Measurements from ENCODE around the gene SLC2A14.
"Not testable (repeated sequence)": the region's sequence is repeated elsewhere in the genome, so short reads cannot be mapped to it uniquely, and the experiment has no call there.

The SLC2A14 gene

DNA sequence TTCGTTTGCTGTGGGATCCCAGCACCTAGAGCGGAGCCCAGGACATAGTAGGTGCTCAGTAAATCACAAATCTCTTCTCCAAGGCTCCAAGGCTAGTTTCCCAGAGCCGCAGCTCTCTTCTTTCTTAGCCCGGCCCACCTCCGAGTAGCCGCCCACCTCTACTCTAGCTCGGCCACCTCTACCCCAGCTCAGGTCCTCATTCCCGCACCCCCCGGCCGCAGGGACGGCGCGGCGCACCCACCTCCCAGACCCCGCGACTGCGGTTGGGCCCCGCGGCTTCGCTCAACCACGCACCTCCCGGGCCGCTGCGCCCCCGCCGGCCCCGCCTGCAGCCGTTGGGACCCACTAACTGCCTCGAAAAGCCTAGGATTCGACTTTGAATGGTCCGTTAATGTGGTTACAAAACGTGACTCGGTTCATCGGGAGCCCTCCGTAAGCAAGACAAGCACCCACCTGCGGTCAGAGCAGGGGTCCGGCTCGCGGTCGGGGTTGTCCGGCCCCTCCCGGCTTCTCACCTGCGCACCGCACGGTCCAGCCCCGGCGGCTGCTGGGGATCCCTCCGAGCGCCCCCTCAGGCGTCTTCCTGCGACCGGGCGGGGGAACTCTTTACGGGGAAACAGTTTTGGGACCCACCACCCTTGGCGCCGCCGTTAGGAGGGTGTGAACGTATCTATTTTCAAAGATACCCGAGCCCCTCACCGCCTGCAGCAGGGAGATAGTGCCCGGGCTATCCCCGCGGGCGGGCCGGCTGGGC, at the start of gene SLC2A14:
Gene SLC2A14 (minus strand): TSS at position 350 of the 754 bp plus-strand sequence. CDS start 3,035 bp downstream, outside the sequence.
- no peak for DNase-seq

DNA sequence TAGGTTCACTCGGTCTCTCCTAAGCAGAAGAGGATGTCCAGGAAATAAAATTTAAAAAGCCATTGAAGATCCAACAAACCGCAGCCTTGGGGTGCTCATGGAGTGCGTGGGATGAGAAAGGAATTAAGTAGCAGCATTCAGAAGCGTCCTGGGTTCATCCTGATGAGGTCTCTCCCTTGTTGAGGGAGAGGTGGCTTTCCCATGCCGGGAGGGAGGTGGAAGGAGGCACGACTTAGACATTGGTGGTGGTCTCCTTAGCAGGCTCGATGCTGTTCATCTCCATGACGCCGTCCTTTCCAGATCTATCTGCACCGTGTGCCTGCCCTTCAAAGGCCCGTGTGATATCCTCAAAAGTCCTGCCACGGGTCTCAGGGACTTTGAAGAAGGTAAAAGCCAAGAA, 48.5 kb upstream of the SLC2A14 start:
- not testable (repeated sequence) for DNase-seq

DNA sequence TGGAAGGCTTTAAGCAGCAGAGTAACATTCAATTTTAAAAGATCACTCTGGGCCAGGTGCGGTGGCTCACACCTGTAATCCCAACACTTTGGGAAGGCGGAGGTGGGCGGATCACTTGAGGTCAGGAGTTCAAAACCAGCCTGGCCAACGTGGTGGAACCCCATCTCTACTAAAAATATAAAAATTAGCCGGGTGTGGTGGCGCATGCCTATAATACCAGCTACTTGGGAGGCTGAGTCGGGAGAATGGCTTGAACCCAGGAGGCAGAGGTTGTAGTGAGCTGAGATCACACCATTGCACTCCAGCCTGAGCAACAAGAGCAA, 45.5 kb upstream of the SLC2A14 start:
- not testable (repeated sequence) for DNase-seq

DNA sequence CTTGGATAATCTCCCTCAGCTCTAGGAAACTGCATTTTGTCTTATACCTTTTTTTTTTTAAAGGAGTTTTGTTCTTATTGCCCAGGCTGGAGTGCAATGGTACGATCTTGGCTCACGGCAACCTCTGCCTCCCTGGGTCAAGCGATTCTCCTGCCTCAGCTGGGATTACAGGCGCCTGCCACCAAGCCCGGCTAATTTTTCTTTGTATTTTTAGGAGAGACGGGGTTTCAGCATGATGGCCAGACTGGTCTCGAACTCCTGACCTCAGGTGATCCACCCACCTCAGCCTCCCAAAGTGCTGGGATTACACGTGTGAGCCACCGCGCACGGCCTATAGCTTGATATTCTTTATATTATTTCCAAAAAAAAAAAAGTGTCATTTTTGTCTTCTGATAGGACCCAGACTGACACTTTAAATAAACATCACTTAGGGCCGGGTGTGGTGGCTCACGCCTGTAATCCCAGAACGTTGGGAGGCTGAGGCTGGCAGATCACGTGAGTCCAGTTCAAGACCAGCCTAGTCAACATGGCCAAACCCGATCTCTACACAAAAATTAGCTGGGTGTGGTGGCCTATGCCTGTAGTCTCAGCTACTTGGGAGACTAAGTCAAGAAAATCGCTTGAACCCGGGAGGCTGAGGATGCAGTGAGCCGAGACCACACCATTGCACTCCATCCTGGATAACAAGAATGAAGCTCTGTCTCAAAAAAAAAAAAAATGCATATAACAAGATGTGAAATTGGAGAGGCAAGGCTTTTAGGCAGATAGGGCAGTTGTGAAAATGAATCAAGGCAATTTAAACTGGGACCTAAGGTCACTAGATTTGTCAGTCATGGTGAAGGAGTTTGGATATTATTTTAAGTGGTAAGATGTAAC, 44.9 kb upstream of the SLC2A14 start:
- DNase-seq: no peak

DNA sequence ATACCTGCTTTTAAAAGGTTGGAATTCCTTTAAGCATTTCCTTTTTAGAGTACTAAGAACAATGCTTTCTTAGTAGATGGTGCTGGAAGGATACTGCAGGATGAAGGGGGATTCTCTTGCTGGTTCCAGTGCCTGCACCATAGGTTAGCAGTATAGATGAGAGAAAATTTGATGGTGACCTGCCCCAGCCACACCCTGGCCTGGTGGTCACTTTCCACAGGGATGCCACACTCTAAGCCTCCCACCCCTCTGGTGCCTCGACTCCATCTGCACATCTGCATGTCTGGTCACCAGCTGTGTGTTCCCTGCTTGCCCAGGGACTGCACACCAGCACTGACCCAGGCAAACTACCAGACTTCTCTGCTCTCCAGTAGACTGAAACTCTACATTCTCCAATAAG, 44.2 kb upstream of the SLC2A14 start:
- DNase-seq: no peak

DNA sequence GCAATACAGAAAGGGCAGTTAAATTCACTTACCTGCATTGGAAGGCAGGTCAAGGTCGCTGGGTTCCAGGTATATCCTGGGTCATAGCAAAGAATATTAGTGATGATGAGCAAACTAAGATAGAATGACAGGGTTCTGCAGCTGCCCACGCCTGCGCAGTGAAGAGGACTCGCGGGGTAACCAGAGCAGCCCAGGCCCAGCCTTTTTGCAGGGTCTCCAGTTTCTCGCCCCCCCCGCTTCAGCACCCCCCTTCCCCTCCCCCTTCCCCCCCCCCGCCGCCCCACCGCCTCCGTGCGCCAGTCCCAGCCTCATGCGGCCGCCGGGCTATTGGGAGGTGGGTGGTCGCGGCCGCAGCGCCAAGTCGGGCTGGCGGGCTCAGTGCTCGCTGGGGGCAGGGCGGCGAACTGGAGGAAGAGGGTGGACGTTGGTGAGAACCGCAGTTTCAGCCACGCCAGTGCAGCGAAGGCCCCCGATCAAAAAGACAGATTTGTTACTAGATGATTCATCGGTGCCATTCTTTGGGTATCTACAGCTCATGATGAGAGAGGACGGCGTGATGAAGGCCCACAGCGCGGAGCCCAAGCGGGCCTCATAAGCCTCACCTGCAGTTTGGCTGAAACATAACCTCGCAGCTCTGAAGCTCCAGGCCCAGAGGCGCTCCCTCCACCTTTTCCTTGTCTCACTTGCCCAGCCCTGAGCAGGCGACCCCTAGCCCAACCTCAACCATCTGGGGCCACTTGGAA, 43.1 kb upstream of the SLC2A14 start:
- DNase-seq: no peak

DNA sequence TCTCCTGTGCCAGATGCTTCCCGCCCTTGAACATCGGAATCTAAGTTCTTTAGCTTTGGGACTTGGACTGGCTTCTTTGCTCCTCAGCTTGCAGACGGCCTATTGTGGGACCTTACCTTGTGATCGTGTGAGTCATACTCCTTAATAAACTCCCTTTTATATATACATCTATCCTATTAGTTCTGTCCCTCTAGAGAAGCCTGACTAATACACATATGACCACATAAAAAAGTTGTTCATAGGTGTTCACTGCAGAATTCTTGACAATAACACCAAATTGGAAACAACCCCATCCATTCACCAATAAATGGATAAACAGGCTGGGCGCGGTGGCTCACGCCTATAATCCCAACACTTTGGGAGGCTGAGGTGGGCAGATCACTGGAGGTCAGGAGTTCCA, 37.4 kb upstream of the SLC2A14 start:
- DNase-seq: not testable (repeated sequence)

DNA sequence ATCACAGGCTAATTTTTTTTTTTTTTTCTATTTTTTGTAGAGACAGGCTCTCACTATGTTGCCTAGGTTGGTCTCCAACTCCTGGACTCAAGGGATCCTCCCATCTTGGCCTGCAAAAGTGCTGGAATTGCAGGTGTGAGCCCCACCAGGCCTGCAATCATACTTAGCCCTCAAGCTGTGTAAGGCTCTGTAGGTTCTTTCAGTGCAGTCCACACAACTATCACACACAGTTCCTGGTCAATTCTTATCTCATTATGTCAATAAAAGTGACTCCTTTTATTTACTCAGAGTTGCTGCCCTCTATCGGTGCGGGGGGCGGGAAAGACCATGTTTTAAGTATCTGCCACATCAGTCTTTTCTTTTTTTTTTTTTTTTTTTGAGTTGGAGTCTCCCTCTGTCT, 34.3 kb upstream of the SLC2A14 start:
- peak; percentile 40 for DNase-seq

DNA sequence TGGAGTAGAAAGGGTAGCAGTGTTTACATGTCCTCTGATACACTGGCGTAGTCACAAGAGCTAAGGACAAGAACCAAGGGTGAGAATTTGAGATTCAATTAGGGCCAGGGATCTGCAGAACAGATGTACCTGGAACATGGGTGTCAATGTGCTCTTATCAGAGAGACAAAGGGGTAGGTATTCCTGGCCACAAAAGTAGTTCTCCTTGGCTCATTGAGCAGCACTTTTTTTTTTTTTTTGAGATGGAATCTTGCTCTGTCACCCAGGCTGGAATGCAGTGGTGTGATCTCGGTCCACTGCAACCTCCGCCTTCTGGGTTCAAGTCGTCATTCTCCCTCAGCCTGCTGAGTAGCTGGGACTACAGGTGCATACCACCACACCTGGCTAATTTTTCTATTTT, 33.6 kb upstream of the SLC2A14 start:
- not testable (repeated sequence) for DNase-seq

DNA sequence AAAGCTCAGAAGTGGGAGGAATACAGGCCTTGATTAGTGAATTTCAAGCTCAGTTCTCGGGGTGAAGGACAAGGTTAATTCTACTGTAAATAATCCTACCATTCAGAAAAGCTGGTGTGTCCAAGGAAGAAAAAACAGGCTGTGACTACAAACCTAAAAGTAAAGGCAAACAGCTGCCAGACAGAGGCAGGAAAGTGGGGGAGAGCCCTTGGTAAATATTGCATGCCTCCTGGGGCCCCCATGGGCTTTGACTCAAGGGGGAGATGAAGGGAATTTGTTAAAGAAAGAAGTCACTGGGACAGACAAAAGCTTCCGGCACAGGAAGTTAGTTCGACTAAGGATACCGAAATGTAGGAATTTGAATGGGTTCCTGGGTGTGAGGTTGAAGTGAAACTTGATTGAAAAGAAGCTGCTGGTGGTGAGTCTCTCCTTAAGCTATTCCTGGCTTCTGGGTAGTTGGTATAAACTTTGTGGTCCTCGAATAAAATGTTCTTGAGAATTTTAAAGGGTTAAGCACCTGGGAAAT, 32.9 kb upstream of the SLC2A14 start:
- DNase-seq: peak; percentile 27

DNA sequence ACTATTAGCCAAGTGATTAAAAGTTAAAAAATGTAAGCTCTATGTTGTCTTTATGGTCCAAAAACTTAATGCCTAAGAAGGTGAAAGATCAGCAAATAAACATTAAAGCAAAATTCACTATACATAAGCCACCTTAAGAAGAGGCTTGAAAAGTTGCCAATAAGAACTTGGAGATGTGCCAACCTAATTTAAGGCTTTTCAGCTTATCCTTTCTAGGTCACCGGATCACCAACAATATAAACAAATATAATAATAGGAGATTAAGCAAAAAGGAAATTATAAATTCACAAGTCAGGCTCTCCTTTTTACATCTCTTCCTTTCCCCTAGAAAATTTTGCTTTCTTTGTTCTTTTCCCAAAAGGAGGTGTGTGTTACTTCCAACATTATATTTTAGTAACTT, 32.4 kb upstream of the SLC2A14 start:
- peak; percentile 82 for DNase-seq

DNA sequence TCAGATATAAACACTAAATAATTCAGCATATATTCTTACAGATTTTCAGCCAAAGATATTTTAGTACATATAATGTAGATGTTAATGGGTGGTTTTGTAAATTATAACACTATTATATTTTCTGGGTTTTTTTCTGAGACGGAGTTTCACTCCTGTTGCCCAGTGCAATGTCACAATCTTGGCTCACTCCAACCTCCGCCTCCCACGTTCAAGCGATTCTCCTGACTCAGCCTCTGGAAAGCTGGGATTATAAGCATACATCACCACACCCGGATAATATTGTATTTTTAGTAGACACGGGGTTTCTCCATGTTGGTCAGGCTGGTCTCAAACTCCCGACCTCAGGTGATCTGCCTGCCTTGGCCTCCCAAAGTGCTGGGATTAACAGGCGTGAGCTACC, 29.7 kb upstream of the SLC2A14 start:
- not testable (repeated sequence) for DNase-seq

DNA sequence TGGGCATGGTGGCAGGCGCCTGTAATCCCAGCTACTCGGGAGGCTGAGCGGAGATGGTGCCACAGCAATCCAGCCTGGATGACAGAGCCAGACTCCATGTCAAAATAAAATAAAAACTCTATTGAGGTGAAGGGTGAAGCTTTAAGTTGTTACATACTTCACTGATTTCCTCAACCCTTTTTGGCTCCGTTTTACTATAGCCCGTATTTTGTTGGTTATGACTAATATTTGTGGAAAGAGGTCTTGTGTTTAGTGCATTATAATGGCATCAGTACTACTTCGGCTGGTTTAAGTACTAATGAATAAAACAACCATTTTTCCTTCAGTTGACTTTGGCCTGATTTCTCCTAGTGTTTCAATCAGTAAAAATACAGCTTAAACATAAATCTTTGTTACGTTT, 27.0 kb upstream of the SLC2A14 start:
- DNase-seq: no peak

DNA sequence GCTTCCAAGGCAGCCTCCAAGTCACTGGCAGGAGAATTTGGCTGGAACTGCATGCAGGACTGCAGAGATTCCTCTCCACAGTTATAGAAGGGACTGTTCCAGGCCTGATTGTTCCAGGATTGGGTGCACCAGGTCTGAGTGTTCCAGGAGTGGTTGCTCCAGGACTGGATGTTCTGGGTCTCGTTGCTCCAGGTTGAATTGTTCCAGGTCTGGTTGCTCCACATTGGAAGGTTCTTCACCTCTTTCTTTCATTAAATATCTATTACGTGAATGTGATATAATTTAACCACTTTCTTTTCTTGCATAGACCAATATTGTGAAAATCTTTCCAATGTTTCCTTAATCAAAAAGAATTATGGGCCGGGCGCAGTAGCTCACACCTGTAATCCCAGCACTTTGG, 24.0 kb upstream of the SLC2A14 start:
- DNase-seq: not testable (repeated sequence)

DNA sequence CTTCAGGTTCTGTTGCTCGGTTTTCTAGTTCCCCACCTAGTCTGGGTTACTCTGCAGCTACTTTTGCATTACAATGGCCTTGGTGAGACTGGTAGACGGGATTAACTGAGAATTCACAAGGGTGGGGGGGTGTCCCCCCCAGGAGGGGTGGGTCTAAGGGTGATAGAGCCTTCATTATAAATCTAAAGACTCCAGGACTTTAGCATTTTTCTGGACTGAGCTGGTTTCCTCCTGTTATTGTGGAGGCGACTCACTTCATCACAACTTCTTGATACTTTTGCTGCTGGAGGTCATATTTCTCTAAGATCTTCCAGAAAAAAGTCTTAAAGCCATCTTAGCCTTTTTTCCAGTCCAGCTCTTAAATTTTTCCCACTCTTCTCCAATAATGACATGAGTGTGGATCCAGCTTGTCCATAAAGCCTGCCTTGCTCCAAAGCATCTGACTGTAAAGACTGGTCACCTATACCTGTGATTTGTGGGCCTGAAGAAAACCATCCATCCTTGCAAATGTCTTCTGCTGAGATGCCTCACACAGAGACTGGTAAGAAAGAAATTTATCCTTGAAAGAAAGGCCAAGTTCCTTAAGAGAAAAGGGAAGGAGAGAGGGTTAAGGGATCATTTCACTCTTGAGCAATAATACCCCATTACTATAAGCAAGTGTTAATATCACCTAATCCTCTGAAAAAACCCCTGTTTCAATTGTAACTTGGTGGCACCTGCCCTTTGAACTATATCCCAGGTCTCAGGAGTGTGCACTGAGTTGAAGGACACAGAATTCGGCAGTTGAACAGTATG, 19.7 kb upstream of the SLC2A14 start:
- no peak for DNase-seq

DNA sequence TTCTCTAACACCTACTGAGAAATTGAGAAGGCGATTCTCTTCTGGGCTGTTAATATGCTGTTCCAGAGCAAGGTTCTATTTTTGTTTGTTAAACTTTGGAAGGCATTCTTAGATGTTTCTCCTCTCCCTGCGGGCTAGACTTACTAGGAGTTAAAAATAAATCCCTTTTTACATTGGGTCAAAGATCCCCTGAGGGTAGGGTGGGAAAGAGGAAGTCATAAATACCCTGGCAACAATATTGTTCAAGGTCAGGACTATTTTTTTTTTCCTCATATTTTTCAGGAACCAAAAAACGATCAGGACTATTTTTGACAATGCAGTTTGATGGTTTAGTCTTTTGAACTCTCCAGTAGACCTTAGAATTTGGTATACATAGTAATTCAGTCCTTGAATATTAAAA, 12.0 kb upstream of the SLC2A14 start:
- no peak for DNase-seq

DNA sequence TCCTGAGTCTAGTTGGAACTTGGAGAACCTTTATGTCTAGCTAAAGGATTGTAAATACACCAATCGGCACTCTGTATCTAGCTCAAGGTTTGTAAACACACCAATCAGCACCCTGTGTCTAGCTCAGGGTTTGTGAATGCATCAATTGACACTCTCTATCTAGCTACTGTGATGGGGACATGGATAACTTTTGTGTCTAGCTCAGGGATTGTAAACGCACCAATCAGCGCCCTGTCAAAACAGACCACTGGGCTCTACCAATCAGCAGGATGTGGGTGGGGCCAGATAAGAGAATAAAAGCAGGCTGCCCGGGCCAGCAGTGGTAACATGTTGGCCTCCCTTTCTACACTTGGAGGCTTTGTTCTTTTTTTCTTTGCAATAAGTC, 9.0 kb upstream of the SLC2A14 start:
- not testable (repeated sequence) for DNase-seq

DNA sequence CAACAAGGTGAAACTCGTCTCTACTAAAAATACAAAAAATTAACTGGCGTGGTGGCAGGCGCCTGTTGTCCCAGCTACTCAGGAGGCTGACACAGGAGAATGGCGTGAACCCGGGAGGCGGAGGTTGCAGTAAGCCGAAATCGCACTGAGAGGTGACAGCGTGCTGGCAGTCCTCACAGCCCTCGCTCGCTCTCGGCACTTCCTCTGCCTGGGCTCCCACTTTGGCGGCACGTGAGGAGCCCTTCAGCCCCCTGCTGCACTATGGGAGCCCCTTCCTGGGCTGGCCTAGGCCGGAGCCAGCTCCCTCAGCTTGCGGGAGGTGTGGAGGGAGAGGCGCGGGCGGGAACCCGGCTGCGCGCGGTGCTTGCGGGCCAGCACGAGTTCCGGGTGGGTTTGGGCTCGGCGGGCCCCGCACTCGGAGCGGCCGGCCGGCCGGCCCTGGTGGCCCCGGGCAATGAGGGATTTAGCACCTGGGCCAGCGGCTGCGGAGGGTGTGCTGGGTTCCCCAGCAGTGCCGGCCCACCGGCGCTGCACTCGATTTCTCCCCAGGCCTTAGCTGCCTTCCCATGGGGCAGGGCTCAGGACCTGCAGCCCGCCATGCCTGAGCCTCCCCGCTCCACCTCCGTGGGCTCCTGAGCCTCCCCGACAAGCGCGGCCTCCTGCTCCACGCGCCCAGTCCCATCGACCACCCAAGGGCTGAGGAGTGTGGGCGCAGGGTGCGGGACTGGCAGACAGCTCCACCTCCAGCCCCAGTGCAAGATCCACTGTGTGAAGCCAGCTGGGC, 8.4 kb upstream of the SLC2A14 start:
- DNase-seq: not testable (repeated sequence)

DNA sequence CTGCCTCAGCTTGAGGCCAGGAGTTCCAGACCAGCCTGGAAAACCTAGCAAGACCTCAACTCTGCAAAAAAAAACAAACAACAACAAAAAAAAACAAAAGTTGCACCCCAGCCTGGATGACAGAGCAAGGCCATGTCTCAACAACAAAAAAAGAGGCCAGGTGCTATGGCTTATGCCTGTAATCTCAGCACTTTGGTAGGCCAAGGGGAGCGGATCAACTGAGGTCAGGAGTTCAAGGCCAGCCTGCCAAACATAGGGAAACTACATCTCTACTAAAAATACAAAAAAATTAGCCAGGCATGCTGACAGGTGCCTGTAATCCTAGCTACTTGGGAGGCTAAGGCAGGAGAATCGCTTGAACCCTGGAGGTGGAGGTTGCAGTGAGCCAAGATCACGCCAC, 6.5 kb upstream of the SLC2A14 start:
- DNase-seq: no peak

DNA sequence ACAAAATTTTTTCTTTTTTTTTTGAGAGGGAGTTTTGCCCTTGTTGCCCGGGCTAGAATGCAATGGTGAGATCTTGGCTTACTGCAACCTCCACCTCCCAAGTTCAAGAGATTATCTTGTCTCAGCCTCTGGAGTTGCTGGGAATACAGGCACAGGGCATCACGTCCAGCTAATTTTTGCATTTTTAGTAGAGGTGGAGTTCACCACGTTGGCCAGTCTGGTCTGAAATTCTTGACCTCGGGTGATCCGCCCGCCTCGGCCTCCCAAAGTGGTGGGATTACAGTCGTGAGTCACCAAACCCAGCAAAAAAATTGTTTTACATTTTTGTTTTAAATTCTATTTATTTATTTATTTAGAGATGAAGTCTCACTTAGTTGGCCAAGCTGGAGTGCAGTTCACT, 4.7 kb upstream of the SLC2A14 start:
- DNase-seq: no peak

DNA sequence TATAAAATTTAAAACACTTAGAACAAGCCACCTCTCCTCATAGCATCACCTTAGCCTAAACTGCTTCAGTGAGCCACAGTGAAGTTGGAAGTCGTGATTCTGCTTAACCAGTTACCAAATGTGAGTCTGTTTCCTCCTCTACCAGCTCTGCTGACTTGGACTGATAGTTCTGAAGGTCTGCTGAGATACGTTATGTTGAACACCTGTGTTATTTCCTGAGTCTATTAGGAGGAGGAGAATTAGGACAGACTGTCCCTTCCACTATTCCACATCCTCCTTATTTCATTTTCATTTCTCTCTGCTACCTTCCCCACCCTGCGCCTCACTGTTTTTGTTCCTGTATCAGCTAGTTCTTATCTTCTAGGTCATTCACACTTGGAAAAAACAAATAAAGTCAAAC, 2.4 kb downstream of the SLC2A14 start:
- DNase-seq: no peak

DNA sequence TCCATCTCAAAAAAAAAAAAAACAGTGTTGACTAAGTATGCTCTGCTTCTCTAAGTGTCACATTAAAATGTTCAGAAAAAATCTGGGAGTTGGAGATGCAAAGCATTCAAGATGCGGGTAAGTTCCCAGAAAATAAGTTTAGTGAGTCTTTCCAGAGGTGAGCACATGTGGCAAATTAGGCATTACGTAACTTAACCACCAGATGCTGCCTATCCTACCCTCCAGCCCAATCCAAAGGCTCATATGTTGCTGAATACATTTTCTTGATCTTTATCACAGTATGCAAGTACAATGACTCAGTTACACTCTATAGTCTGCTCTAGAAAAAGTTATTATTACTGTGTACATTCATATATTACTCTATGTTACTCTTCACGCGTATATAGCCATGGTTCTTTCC, 3.6 kb downstream of the SLC2A14 start:
- no peak for DNase-seq

Measured in NCI-H82 (cell line).